HepG2 (cell line): ENCODE results near the gene ADAMTS4. TPM values are rescaled to one million over a fixed set of nuclear protein-coding genes. Genes with fewer than 3 reads are reported as not detected.

Experiments
- CERS6 ChIP-seq: sonication (generic); formaldehyde crosslinking; IDR thresholded peaks from 2 replicates; pipeline ENCODE4 v1.5.0; 2020; ENCODE audit warnings: missing genetic modification reagents
- CTCF ChIP-seq: sonication (generic); formaldehyde crosslinking; IDR thresholded peaks from 2 replicates; pipeline ENCODE4 v1.5.0; 2020; ENCODE audit warnings: mild to moderate bottlenecking, missing genetic modification reagents, moderate library complexity
- FOXA3 ChIP-seq: IDR thresholded peaks from 2 replicates; pipeline ENCODE4 v1.6.1; 2016; ENCODE audit warnings: missing genetic modification reagents, missing compliant biosample characterization
- GATAD2A ChIP-seq: IDR thresholded peaks from 2 replicates; pipeline ENCODE4 v1.6.1; 2016
- GTF2F1 ChIP-seq: fragments of 150-350 bp; IDR thresholded peaks from 2 replicates; pipeline ENCODE4 v1.6.1; 2014; ENCODE audit warnings: low read length
- KLF6 ChIP-seq: IDR thresholded peaks from 2 replicates; pipeline ENCODE4 v1.8.0; 2016; ENCODE audit warnings: missing biosample characterization, missing genetic modification reagents
- KLF9 ChIP-seq: IDR thresholded peaks from 2 replicates; pipeline ENCODE4 v1.6.1; 2016; ENCODE audit warnings: low read depth
- MEIS2 ChIP-seq: sonication (generic); formaldehyde crosslinking; IDR thresholded peaks from 2 replicates; pipeline ENCODE4 v1.9.0; 2021; ENCODE audit warnings: mild to moderate bottlenecking, missing genetic modification reagents
- NR2F6 ChIP-seq, 2 experiments: IDR thresholded peaks; 2 replicates each; pipeline ENCODE4 v1.6.1; 2016; ENCODE audit warnings: antibody characterized with exemption in 1 of 2, mild to moderate bottlenecking in 1 of 2
- NRL ChIP-seq: sonication (generic); formaldehyde crosslinking; IDR thresholded peaks from 2 replicates; pipeline ENCODE4 v1.5.0; 2020; ENCODE audit warnings: missing genetic modification reagents, mild to moderate bottlenecking, moderate library complexity, borderline replicate concordance
- PITX1 ChIP-seq: sonication (generic); formaldehyde crosslinking; IDR thresholded peaks from 2 replicates; pipeline ENCODE4 v1.5.1; 2020; ENCODE audit warnings: mild to moderate bottlenecking, missing genetic modification reagents
- POLR2AphosphoS2 ChIP-seq: IDR thresholded peaks from 2 replicates; pipeline ENCODE4 v1.6.1; 2011; ENCODE audit warnings: low read depth, low read length, improper control_type of control experiment
- PRPF4 ChIP-seq: fragments of 200-400 bp; formaldehyde crosslinking; IDR thresholded peaks from 2 replicates; pipeline ENCODE4 v1.6.1; 2016; ENCODE audit warnings: low read length, low read depth; ENCODE audit not compliant: poor library complexity, severe bottlenecking
- RAD51 ChIP-seq: fragments of 450-650 bp; IDR thresholded peaks from 2 replicates; pipeline ENCODE4 v1.6.1; 2016; ENCODE audit warnings: borderline replicate concordance
- RARA ChIP-seq: IDR thresholded peaks from 2 replicates; pipeline ENCODE4 v1.6.1; 2016; ENCODE audit warnings: missing genetic modification reagents, missing compliant biosample characterization
- RNF2 ChIP-seq: fragments of 450-650 bp; conservative IDR thresholded peaks from 2 replicates; pipeline ENCODE4 v1.6.1; 2016; ENCODE audit warnings: low read depth
- ZKSCAN5 ChIP-seq: sonication (generic); formaldehyde crosslinking; IDR thresholded peaks from 2 replicates; pipeline ENCODE4 v1.5.1; 2020; ENCODE audit warnings: mild to moderate bottlenecking, missing genetic modification reagents
- ZNF280B ChIP-seq: sonication (generic); formaldehyde crosslinking; IDR thresholded peaks from 2 replicates; pipeline ENCODE4 v1.5.0; 2020; ENCODE audit warnings: missing genetic modification reagents, mild to moderate bottlenecking, borderline replicate concordance
- ZNF333 ChIP-seq: sonication (generic); formaldehyde crosslinking; IDR thresholded peaks from 2 replicates; pipeline ENCODE4 v1.4.0; 2020; ENCODE audit warnings: mild to moderate bottlenecking, missing genetic modification reagents, borderline replicate concordance
- ZNF431 ChIP-seq: sonication (generic); formaldehyde crosslinking; IDR thresholded peaks from 2 replicates; pipeline ENCODE4 v1.9.0; 2022; ENCODE audit warnings: missing genetic modification reagents, low read depth, mild to moderate bottlenecking, borderline replicate concordance
- ZNF644 ChIP-seq: IDR thresholded peaks from 2 replicates; pipeline ENCODE4 v1.6.1; 2016; ENCODE audit warnings: low read depth
- ZNF724P ChIP-seq: sonication (generic); formaldehyde crosslinking; IDR thresholded peaks from 2 replicates; pipeline ENCODE4 v1.8.0; 2022; ENCODE audit warnings: missing genetic modification reagents, borderline replicate concordance
- ZNF776 ChIP-seq: sonication (generic); formaldehyde crosslinking; IDR thresholded peaks from 2 replicates; pipeline ENCODE4 v1.4.0; 2020; ENCODE audit warnings: mild to moderate bottlenecking, missing genetic modification reagents
- ZXDC ChIP-seq: sonication (generic); formaldehyde crosslinking; IDR thresholded peaks from 2 replicates; pipeline ENCODE4 v1.5.0; 2020; ENCODE audit warnings: mild to moderate bottlenecking, missing genetic modification reagents
- polyA plus RNA-seq, 8 experiments: library from polyadenylated mRNA; depleted of rRNA in 3 of 8; stranded (reverse) in 7 of 8; unstranded in 1 of 8; fragments of >200 nt; fragmentation: Illumina TruSeq in 4 of 8; extraction: Trizol in 4 of 8; gene quantifications; 2 replicates each; pipeline versions ENCODE4 v1.2.1 to v1.2.3, GENCODE V29; 2011 to 2016; ENCODE audit warnings: low read depth in 4 of 8, missing spikeins in 1 of 8, mixed read lengths in 1 of 8; ENCODE audit not compliant: insufficient read depth in 1 of 8
- total RNA-seq, 5 experiments: library from RNA; depleted of rRNA; stranded (reverse); fragments of >200 nt; fragmentation: Illumina TruSeq; extraction: Trizol; gene quantifications; 2 replicates each; pipeline ENCODE4 v1.2.3, GENCODE V29; 2016; ENCODE audit warnings: low read depth in 1 of 5

Gene ADAMTS4
- total and polyA plus RNA-seq, 2 of the 13 experiments (the other 11 are each of a cell fraction or from before 2014, with no cell fraction given): 0.51 to 1.7 TPM

GRCh38 chr1:161209790-161210409, 11.0 kb upstream of the ADAMTS4 start (continued):
- TF ChIP-seq CTCF (CRISPR knock-in tag) (peak; percentile 97), ZNF431 (CRISPR knock-in tag) (no peak), RAD51 (no peak), GATAD2A (peak; percentile 52; the same call in 1 of the 2 replicates), NRL (no peak), ZNF724P (CRISPR knock-in tag) (no peak), KLF6 (CRISPR knock-in tag) (0 out of 2 replicates have a peak, but pooled peaks have one; percentile 24), RNF2 (no peak), PRPF4 (no peak), RARA (CRISPR knock-in tag) (0 out of 2 replicates have a peak, but pooled peaks have one; percentile 28), ZXDC (CRISPR knock-in tag) (no peak), FOXA3 (CRISPR knock-in tag) (peak; percentile 31; the same call in 1 of the 2 replicates), CERS6 (CRISPR knock-in tag) (no peak), NR2F6 (IDR thresholded peaks at IDR 0.05) (no peak), NR2F6 (CRISPR knock-in tag; IDR thresholded peaks at IDR 0.05) (no peak), KLF9 (CRISPR knock-in tag) (no peak), ZNF333 (no peak), ZNF776 (no peak), ZKSCAN5 (no peak), ZNF644 (CRISPR knock-in tag) (no peak), MEIS2 (CRISPR knock-in tag) (no peak), PITX1 (CRISPR knock-in tag) (no peak), POLR2AphosphoS2 (no peak), GTF2F1 (no peak), ZNF280B (CRISPR knock-in tag) (no peak)
